Testis (tissue), 2 donors: ENCODE data around the gene FAN1.

Experiments used
- POLR2A ChIP-seq: fragments of 450-650 bp; IDR thresholded peaks from one replicate; pipeline ENCODE4 v1.6.1; 2017; ENCODE audit warnings: antibody characterized with exemption, mild to moderate bottlenecking, moderate library complexity
- TF ChIP-seq, protein P1 (sequence below), 3 experiments: fragments of 450-650 bp in 2 of 3; fragments of 200-600 bp in 1 of 3; sonication (generic) in 1 of 3; IDR thresholded peaks; one replicate each; pipeline ENCODE4 v1.5.1; 2016 to 2019; ENCODE audit warnings: antibody characterized with exemption in 3 of 3, mild to moderate bottlenecking in 2 of 3, moderate library complexity in 1 of 3

DNA sequence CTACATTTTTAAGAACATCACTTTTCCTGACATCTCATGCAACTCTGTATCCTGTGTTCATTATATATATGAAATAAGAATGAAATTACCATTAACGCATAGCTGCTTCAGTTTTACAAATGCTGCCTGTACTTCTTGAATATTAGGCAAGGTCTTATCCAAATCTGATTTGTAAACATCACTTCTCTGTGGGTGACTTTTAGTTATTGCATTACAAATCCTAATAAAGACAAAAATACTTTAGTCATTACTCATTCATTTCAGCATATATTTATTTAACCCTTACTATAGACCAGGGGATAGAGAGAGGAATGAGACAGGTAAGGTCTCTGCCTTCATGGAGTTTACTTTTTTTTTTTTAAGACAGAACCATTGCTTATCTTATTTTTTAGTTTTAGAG is 51.0 kb downstream of the FAN1 start:
- TF ChIP-seq, protein P1, sequence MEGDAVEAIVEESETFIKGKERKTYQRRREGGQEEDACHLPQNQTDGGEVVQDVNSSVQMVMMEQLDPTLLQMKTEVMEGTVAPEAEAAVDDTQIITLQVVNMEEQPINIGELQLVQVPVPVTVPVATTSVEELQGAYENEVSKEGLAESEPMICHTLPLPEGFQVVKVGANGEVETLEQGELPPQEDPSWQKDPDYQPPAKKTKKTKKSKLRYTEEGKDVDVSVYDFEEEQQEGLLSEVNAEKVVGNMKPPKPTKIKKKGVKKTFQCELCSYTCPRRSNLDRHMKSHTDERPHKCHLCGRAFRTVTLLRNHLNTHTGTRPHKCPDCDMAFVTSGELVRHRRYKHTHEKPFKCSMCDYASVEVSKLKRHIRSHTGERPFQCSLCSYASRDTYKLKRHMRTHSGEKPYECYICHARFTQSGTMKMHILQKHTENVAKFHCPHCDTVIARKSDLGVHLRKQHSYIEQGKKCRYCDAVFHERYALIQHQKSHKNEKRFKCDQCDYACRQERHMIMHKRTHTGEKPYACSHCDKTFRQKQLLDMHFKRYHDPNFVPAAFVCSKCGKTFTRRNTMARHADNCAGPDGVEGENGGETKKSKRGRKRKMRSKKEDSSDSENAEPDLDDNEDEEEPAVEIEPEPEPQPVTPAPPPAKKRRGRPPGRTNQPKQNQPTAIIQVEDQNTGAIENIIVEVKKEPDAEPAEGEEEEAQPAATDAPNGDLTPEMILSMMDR (IDR thresholded peaks at IDR 0.05) = no peak
- no peak for TF ChIP-seq POLR2A
